CD8-positive, alpha-beta memory T cell (primary cell): ENCODE results near the gene ZBTB11. TPM values are rescaled to one million over a fixed set of nuclear protein-coding genes. Genes with fewer than 3 reads are reported as not detected.
A peak's percentile ranks its signal among the peaks of the same experiment; 100 is the strongest.
"Not testable (repeated sequence)": the region's sequence is repeated elsewhere in the genome, so short reads cannot be mapped to it uniquely, and the experiment has no call there.

ENCODE experiments used
- CTCF ChIA-PET: fragments of 350-600 bp; sonication (Branson Sonifier 250); formaldehyde crosslinking; loops from one replicate; lab custom pipeline; 2021; ENCODE audit warnings: antibody characterized with exemption; lab: Charles Lee
- POLR2A ChIA-PET: fragments of 350-600 bp; sonication (Branson Sonifier 250); formaldehyde crosslinking; loops from one replicate; lab custom pipeline; 2021; ENCODE audit warnings: antibody characterized with exemption; lab: Charles Lee
- DNase-seq, 5 donors: peaks; one replicate each; pipeline versions ENCODE4 v3.0.0 to v3.0.0-alpha.2; 2020 to 2022; ENCODE audit warnings: mixed read lengths in 1 of 5
- H3K27ac ChIP-seq: one replicate; pipeline ENCODE4 v1.7.0; 2013; ENCODE audit warnings: low read depth, mild to moderate bottlenecking, low read length, moderate library complexity
- H3K27me3 ChIP-seq: 2 replicates; pipeline ENCODE4 v1.7.0; 2013; ENCODE audit warnings: low read length, mild to moderate bottlenecking; ENCODE audit not compliant: insufficient read depth, poor library complexity, severe bottlenecking
- H3K36me3 ChIP-seq: 2 replicates; pipeline ENCODE4 v1.7.0; 2013; ENCODE audit warnings: mild to moderate bottlenecking, low read length, moderate library complexity; ENCODE audit not compliant: insufficient read depth
- H3K4me1 ChIP-seq: 2 replicates; pipeline ENCODE4 v1.7.0; 2013; ENCODE audit warnings: mild to moderate bottlenecking, low read length, moderate library complexity; ENCODE audit not compliant: insufficient read depth
- H3K4me3 ChIP-seq: 2 replicates; pipeline ENCODE4 v1.7.0; 2013; ENCODE audit warnings: mild to moderate bottlenecking, low read length
- H3K9me3 ChIP-seq: 2 replicates; pipeline ENCODE4 v1.7.0; 2013; ENCODE audit warnings: mild to moderate bottlenecking, low read length
- H3K27ac Mint-ChIP-seq, 8 donors: one replicate each; pipeline ENCODE4 v1.8.0; 2020 to 2021; ENCODE audit warnings: mixed read lengths in 8 of 8, mild to moderate bottlenecking in 6 of 8, inconsistent platforms in 3 of 8, moderate library complexity in 3 of 8
- H3K27me3 Mint-ChIP-seq, 2 donors: one replicate each; pipeline ENCODE4 v1.8.0; 2020 to 2021; ENCODE audit warnings: mixed read lengths in 2 of 2, mild to moderate bottlenecking in 1 of 2, moderate library complexity in 1 of 2
- H3K36me3 Mint-ChIP-seq, 3 donors: one replicate each; pipeline ENCODE4 v1.8.0; 2020 to 2021; ENCODE audit warnings: mixed read lengths in 3 of 3, inconsistent platforms in 1 of 3, mild to moderate bottlenecking in 1 of 3
- H3K4me1 Mint-ChIP-seq, 3 donors: one replicate each; pipeline ENCODE4 v1.8.0; 2020 to 2021; ENCODE audit warnings: mixed read lengths in 3 of 3, inconsistent platforms in 1 of 3, mild to moderate bottlenecking in 1 of 3
- H3K4me3 Mint-ChIP-seq, 7 donors: one replicate each; pipeline ENCODE4 v1.8.0; 2020 to 2021; ENCODE audit warnings: mixed read lengths in 7 of 7, mild to moderate bottlenecking in 6 of 7, moderate library complexity in 4 of 7, inconsistent platforms in 2 of 7
- H3K9me3 Mint-ChIP-seq, 5 donors: one replicate each; pipeline ENCODE4 v1.8.0; 2020 to 2022; ENCODE audit warnings: mixed read lengths in 5 of 5, mild to moderate bottlenecking in 3 of 5, moderate library complexity in 2 of 5, inconsistent platforms in 1 of 5
- polyA plus RNA-seq: library from polyadenylated mRNA; unstranded; fragments of 300-500 nt; fragmentation: Illumina TruSeq; gene quantifications from one replicate; pipeline ENCODE4 v1.2.3, GENCODE V29; 2021
- total RNA-seq, 2 experiments: library from RNA; stranded (reverse); gene quantifications; one replicate each; pipeline ENCODE4 v1.2.3, GENCODE V29; 2021

ZBTB11 gene
- total and polyA plus RNA-seq, 3 experiments from 2014 or later = 14.5 to 29.7 (median 28.9) TPM

- H3K36me3 ChIP-seq = peaks cover 14% of the 10 kb centered on the region
- no peaks in the 10 kb centered on the region for H3K27me3 Mint-ChIP-seq
- H3K27ac ChIP-seq = peak overlapping the region; percentile 95
- H3K4me3 Mint-ChIP-seq = peak overlapping the region; percentile 98 to 100 (median 100)
- CTCF ChIA-PET = interaction anchor here (0.8 to 4.6 kb wide), 4 partner anchors 9 to 113 kb away, joined by 3 to 45 read pairs (median 6); partner anchors contain the start of genes PCNP and ZBTB11
- H3K9me3 Mint-ChIP-seq = no peaks in the 10 kb centered on the region
- H3K36me3 Mint-ChIP-seq = peaks cover 0 to 40% (median 17%) of the 10 kb centered on the region in 3 donors
- peak overlapping the region; percentile 94 for H3K4me3 ChIP-seq
- no peaks in the 10 kb centered on the region for H3K27me3 ChIP-seq
- peak overlapping the region; percentile 96 to 100 (median 99) for H3K27ac Mint-ChIP-seq
- H3K4me1 ChIP-seq = peaks cover 34% of the 10 kb centered on the region
- peaks cover 33 to 44% (median 40%) of the 10 kb centered on the region in 3 donors for H3K4me1 Mint-ChIP-seq
- POLR2A ChIA-PET = interaction anchor here (0.5 to 3.4 kb wide), 10 partner anchors 11 to 1427 kb away, joined by 3 to 45 read pairs (median 4); partner anchors contain the start of genes CEP97, NXPE3, PCNP and TBC1D23
- DNase-seq = no peak
- H3K9me3 ChIP-seq = no peaks in the 10 kb centered on the region
These were observed 10.4 kb upstream of the ZBTB11 start for GRCh38 chr3:101687142-101687931.

- peaks cover 28% of the 10 kb centered on the region for H3K36me3 ChIP-seq
- no peaks in the 10 kb centered on the region for H3K9me3 ChIP-seq
- Mint-ChIP-seq H3K4me3 (peak overlapping the region; percentile 98 to 100 (median 100)), H3K36me3 (peaks cover 0 to 54% (median 20%) of the 10 kb centered on the region in 3 donors), H3K4me1 (peaks cover 35 to 57% (median 48%) of the 10 kb centered on the region in 3 donors), H3K9me3 (no peaks in the 10 kb centered on the region), H3K27ac (peak overlapping the region; percentile 96 to 100 (median 99)), H3K27me3 (no peaks in the 10 kb centered on the region)
- H3K27ac ChIP-seq = peak overlapping the region; percentile 95
- ChIA-PET CTCF (interaction anchor here (2.0 to 4.6 kb wide), 2 partner anchors 11 to 112 kb away, joined by 7 to 45 read pairs; partner anchors contain the start of genes PCNP and ZBTB11), POLR2A (interaction anchor here (0.6 to 3.4 kb wide), 10 partner anchors 9 to 1425 kb away, joined by 3 to 45 read pairs (median 5); partner anchors contain the start of genes CEP97, NFKBIZ, NXPE3 and PCNP)
- H3K27me3 ChIP-seq = no peaks in the 10 kb centered on the region
- peaks cover 34% of the 10 kb centered on the region for H3K4me1 ChIP-seq
- DNase-seq = no peak
- H3K4me3 ChIP-seq = peak overlapping the region; percentile 94
These were observed 9.0 kb upstream of the ZBTB11 start for GRCh38 chr3:101685870-101686307.

GRCh38 chr3:101685050-101685400, 8.1 kb upstream of the ZBTB11 start:
- Mint-ChIP-seq H3K27ac (peak overlapping the region; percentile 83 to 100 (median 99)), H3K4me1 (peaks cover 35 to 60% (median 51%) of the 10 kb centered on the region in 3 donors), H3K4me3 (peak overlapping the region; percentile 85 to 100 (median 100)), H3K9me3 (no peaks in the 10 kb centered on the region), H3K36me3 (peaks cover 0 to 63% (median 22%) of the 10 kb centered on the region in 3 donors), H3K27me3 (no peaks in the 10 kb centered on the region)
- H3K9me3 ChIP-seq = no peaks in the 10 kb centered on the region
- no peaks in the 10 kb centered on the region for H3K27me3 ChIP-seq
- peaks cover 34% of the 10 kb centered on the region for H3K4me1 ChIP-seq
- ChIA-PET POLR2A (interaction anchor here (1.7 to 3.4 kb wide), 3 partner anchors 8 to 111 kb away, joined by 5 to 45 read pairs (median 13); partner anchors contain the start of genes CEP97, PCNP and ZBTB11), CTCF (interaction anchor here (0.7 to 4.6 kb wide), 5 partner anchors 10 to 175 kb away, joined by 3 to 45 read pairs (median 3); partner anchors contain the start of genes CEP97, PCNP and ZBTB11)
- DNase-seq = no peak
- H3K36me3 ChIP-seq = peaks cover 34% of the 10 kb centered on the region
- peak overlapping the region; percentile 94 for H3K4me3 ChIP-seq
- peak overlapping the region; percentile 95 for H3K27ac ChIP-seq

- Mint-ChIP-seq H3K27me3 (peaks cover 0 to 3% of the 10 kb centered on the region in 2 donors), H3K4me1 (peaks cover 30 to 61% (median 36%) of the 10 kb centered on the region in 3 donors), H3K9me3 (no peaks in the 10 kb centered on the region), H3K4me3 (peak overlapping the region in 1 of 7 donors; percentile 73), H3K27ac (peak overlapping the region in 3 of 8 donors; percentile 51 to 78 (median 61)), H3K36me3 (peaks cover 0 to 69% (median 18%) of the 10 kb centered on the region in 3 donors)
- H3K36me3 ChIP-seq = peaks cover 34% of the 10 kb centered on the region
- no peak for DNase-seq
- no peaks in the 10 kb centered on the region for H3K9me3 ChIP-seq
- H3K27ac ChIP-seq = no peak overlapping the region
- H3K27me3 ChIP-seq = no peaks in the 10 kb centered on the region
- ChIA-PET CTCF (interaction anchor here (1.3 kb wide), 1 partner anchor 45 kb away, joined by 4 read pairs; no protein-coding TSS in a partner anchor), POLR2A (no interaction called here)
- peaks cover 35% of the 10 kb centered on the region for H3K4me1 ChIP-seq
- H3K4me3 ChIP-seq = no peak overlapping the region
These were observed 3.5 kb upstream of the ZBTB11 start for GRCh38 chr3:101680466-101680865.

- peaks cover 29% of the 10 kb centered on the region for H3K36me3 ChIP-seq
- peak overlapping the region in 3 of 8 donors; percentile 6 to 78 (median 58) for H3K27ac Mint-ChIP-seq
- peaks cover 31 to 66% (median 40%) of the 10 kb centered on the region in 3 donors for H3K4me1 Mint-ChIP-seq
- not testable (repeated sequence) for H3K9me3 Mint-ChIP-seq, H3K27ac ChIP-seq, H3K27me3 ChIP-seq, H3K4me3 ChIP-seq, H3K9me3 ChIP-seq, H3K27me3 Mint-ChIP-seq, DNase-seq
- peaks cover 32% of the 10 kb centered on the region for H3K4me1 ChIP-seq
- H3K4me3 Mint-ChIP-seq = peak overlapping the region in 1 of 7 donors; percentile 6
- POLR2A ChIA-PET = interaction anchor here (1.2 kb wide), 1 partner anchor 105 kb away, joined by 3 read pairs; the partner anchor contains the start of gene PCNP
- CTCF ChIA-PET = interaction anchor here (1.2 kb wide), 1 partner anchor 8 kb away, joined by 3 read pairs; the partner anchor contains the start of gene RPL24
- peaks cover 0 to 59% (median 12%) of the 10 kb centered on the region in 3 donors for H3K36me3 Mint-ChIP-seq
These were observed 1.9 kb upstream of the ZBTB11 start for GRCh38 chr3:101678837-101679236.

GRCh38 chr3:101677436-101678286, 729 bp upstream of the ZBTB11 start:
- Mint-ChIP-seq H3K9me3 (no peaks in the 10 kb centered on the region), H3K27me3 (peaks cover 0 to 3% of the 10 kb centered on the region in 2 donors), H3K27ac (peak overlapping the region; percentile 96 to 100 (median 98)), H3K36me3 (peaks cover 0 to 51% (median 11%) of the 10 kb centered on the region in 3 donors), H3K4me3 (peak overlapping the region; percentile 95 to 98 (median 96)), H3K4me1 (peaks cover 37 to 66% (median 49%) of the 10 kb centered on the region in 3 donors)
- no peaks in the 10 kb centered on the region for H3K27me3 ChIP-seq
- peaks cover 26% of the 10 kb centered on the region for H3K4me1 ChIP-seq
- H3K36me3 ChIP-seq = peaks cover 24% of the 10 kb centered on the region
- DNase-seq = peak in 1 of 5 donors; percentile 59
- ChIA-PET CTCF (interaction anchor here (0.9 to 6.2 kb wide), 5 partner anchors 8 to 103 kb away, joined by 3 to 45 read pairs (median 3); partner anchors contain the start of genes PCNP and RPL24), POLR2A (interaction anchor here (0.5 to 3.9 kb wide), 6 partner anchors 8 to 259 kb away, joined by 3 to 45 read pairs (median 8); partner anchors contain the start of genes CEP97, PCNP and RPL24)
- H3K4me3 ChIP-seq = peak overlapping the region; percentile 90
- no peaks in the 10 kb centered on the region for H3K9me3 ChIP-seq
- peak overlapping the region; percentile 99 for H3K27ac ChIP-seq
